PC-3 (cell line): ENCODE data around the gene LARP7.

Experiments used
- EZH2phosphoT487 ChIP-seq: fragments of 300-600 bp; sonication (generic); IDR thresholded peaks from 2 replicates; pipeline ENCODE4 v1.6.1; 2018; ENCODE audit warnings: mild to moderate bottlenecking, antibody characterized with exemption, low read length, borderline replicate concordance
- TF ChIP-seq, protein P1 (sequence below): fragments of 300-600 bp; sonication (generic); conservative IDR thresholded peaks from 2 replicates; pipeline ENCODE4 v1.5.1; 2017; ENCODE audit warnings: antibody characterized with exemption, low read depth, mild to moderate bottlenecking, low read length

- TF ChIP-seq, protein P1, sequence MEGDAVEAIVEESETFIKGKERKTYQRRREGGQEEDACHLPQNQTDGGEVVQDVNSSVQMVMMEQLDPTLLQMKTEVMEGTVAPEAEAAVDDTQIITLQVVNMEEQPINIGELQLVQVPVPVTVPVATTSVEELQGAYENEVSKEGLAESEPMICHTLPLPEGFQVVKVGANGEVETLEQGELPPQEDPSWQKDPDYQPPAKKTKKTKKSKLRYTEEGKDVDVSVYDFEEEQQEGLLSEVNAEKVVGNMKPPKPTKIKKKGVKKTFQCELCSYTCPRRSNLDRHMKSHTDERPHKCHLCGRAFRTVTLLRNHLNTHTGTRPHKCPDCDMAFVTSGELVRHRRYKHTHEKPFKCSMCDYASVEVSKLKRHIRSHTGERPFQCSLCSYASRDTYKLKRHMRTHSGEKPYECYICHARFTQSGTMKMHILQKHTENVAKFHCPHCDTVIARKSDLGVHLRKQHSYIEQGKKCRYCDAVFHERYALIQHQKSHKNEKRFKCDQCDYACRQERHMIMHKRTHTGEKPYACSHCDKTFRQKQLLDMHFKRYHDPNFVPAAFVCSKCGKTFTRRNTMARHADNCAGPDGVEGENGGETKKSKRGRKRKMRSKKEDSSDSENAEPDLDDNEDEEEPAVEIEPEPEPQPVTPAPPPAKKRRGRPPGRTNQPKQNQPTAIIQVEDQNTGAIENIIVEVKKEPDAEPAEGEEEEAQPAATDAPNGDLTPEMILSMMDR: no peak
- TF ChIP-seq EZH2phosphoT487: no peak
Observed at GRCh38 chr4:112594993-112595392, 42.0 kb upstream of the LARP7 start.
